GM18861 (cell line): ENCODE data around the gene PRR33.
"Not testable (repeated sequence)": the region's sequence is repeated elsewhere in the genome, so short reads cannot be mapped to it uniquely, and the experiment has no call there.

Experiments used
- ATAC-seq: cut with Tn5 transposase; IDR thresholded peaks from one replicate; pipeline ENCODE4 v1.9.1; 2021; ENCODE audit not compliant: unreplicated experiment

The PRR33 gene

GRCh38 chr11:1877211-1878136, 14.2 kb downstream of the PRR33 start:
- no peak for ATAC-seq

GRCh38 chr11:1876361-1877063, 15.2 kb downstream of the PRR33 start:
- no peak for ATAC-seq

GRCh38 chr11:1875851-1876301, 15.8 kb downstream of the PRR33 start:
- ATAC-seq, result not testable (repeated sequence)

- ATAC-seq, result no peak
Observed at GRCh38 chr11:1875093-1875850, 16.4 kb downstream of the PRR33 start.

- not testable (repeated sequence) for ATAC-seq
Observed at GRCh38 chr11:1874441-1875092, 17.1 kb downstream of the PRR33 start.

- ATAC-seq, result not testable (repeated sequence)
Observed at GRCh38 chr11:1873813-1874150, 17.9 kb downstream of the PRR33 start.

- no peak for ATAC-seq
Observed at GRCh38 chr11:1873048-1873812, 18.5 kb downstream of the PRR33 start.

- no peak for ATAC-seq
Observed at GRCh38 chr11:1872267-1872985, 19.3 kb downstream of the PRR33 start.

- ATAC-seq, result no peak
Observed at GRCh38 chr11:1871531-1871930, 20.2 kb downstream of the PRR33 start.

- no peak for ATAC-seq
Observed at GRCh38 chr11:1870721-1871466, 20.8 kb downstream of the PRR33 start.

- no peak for ATAC-seq
Observed at GRCh38 chr11:1870326-1870696, 21.4 kb downstream of the PRR33 start.

- ATAC-seq, result no peak
Observed at GRCh38 chr11:1869427-1870325, 22.0 kb downstream of the PRR33 start.

GRCh38 chr11:1868636-1869291, 22.9 kb downstream of the PRR33 start:
- no peak for ATAC-seq

- ATAC-seq, result no peak
Observed at GRCh38 chr11:1868056-1868635, 23.5 kb downstream of the PRR33 start.

GRCh38 chr11:1867381-1867780, 24.3 kb downstream of the PRR33 start:
- ATAC-seq, result no peak

- ATAC-seq, result no peak
Observed at GRCh38 chr11:1866776-1867175, 24.9 kb downstream of the PRR33 start.

- ATAC-seq, result no peak
Observed at GRCh38 chr11:1866226-1866625, 25.5 kb downstream of the PRR33 start.
